Measurements from ENCODE around the gene CYS1. TPM values are rescaled to one million over a fixed set of nuclear protein-coding genes. Genes with fewer than 3 reads are reported as not detected.

Gene CYS1
- total RNA-seq, 1 donor from 2014 or later: 13.5 TPM

DNA sequence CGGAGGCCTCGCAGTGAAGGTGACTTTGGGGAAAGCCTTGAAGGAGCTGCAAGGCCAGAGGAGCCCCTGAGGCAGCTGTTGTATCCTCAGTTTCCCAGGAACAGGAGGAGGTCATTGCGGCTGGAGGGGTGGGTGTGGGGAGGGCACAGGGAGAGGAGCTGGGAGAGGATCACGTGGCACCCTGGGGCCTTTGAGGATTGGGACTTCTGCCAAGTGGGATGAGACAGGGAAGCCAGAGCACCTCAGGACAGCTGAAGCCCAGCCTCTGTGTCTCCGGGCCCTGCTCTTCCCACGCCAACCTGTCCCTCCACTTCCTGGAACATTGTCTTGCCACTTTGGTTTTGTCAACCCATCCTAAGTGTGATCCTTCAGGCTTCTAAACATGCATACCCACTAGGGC, 23.0 kb upstream of the CYS1 start:
- Histone ChIP-seq H3K27ac (no peak overlapping the region), H3K27me3 (no peaks in the 10 kb centered on the region), H3K4me1 (no peaks in the 10 kb centered on the region), H3K9me3 (no peaks in the 10 kb centered on the region), H3K36me3 (no peaks in the 10 kb centered on the region), H3K4me3 (no peak overlapping the region)
- TF ChIP-seq POLR2AphosphoS5 (IDR thresholded peaks at IDR 0.05; ENCODE audit: insufficient read depth in 1 of 2, low read depth in 1 of 2): no peak
- no peak for TF ChIP-seq POLR2A (IDR thresholded peaks at IDR 0.05)
- TF ChIP-seq, protein P1, sequence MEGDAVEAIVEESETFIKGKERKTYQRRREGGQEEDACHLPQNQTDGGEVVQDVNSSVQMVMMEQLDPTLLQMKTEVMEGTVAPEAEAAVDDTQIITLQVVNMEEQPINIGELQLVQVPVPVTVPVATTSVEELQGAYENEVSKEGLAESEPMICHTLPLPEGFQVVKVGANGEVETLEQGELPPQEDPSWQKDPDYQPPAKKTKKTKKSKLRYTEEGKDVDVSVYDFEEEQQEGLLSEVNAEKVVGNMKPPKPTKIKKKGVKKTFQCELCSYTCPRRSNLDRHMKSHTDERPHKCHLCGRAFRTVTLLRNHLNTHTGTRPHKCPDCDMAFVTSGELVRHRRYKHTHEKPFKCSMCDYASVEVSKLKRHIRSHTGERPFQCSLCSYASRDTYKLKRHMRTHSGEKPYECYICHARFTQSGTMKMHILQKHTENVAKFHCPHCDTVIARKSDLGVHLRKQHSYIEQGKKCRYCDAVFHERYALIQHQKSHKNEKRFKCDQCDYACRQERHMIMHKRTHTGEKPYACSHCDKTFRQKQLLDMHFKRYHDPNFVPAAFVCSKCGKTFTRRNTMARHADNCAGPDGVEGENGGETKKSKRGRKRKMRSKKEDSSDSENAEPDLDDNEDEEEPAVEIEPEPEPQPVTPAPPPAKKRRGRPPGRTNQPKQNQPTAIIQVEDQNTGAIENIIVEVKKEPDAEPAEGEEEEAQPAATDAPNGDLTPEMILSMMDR (IDR thresholded peaks at IDR 0.05): no peak
- no peak for DNase-seq (ENCODE audit: extremely low spot score in 2 of 2)
- intact Hi-C loops (cut with DNase I): no loop called here

DNA sequence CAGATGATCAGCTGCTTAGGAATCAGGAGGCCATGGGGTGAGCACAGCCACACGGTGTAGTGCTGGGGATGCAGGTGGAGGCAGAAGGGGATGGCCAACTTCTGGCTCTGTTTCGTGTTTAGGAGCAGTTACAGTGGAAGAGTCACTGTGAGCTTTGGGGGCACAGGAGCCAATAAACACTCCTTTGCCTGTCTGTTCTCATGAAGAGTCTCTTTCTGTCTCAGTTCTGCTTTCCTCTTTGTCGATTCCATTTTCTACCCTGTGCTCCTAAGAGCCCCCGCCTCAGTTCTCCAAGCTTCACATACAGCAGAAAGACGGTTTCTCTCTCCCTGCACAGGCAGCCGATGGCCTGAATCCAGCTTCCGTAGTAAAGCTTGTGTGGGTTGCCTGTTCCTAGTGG, 21.3 kb upstream of the CYS1 start:
- Histone ChIP-seq H3K27me3 (no peaks in the 10 kb centered on the region), H3K4me1 (no peaks in the 10 kb centered on the region), H3K27ac (no peak overlapping the region), H3K9me3 (no peaks in the 10 kb centered on the region), H3K4me3 (no peak overlapping the region), H3K36me3 (no peaks in the 10 kb centered on the region)
- no peak for TF ChIP-seq POLR2A (IDR thresholded peaks at IDR 0.05)
- TF ChIP-seq, protein P1 (IDR thresholded peaks at IDR 0.05): no peak
- TF ChIP-seq POLR2AphosphoS5 (IDR thresholded peaks at IDR 0.05; ENCODE audit: insufficient read depth in 1 of 2, low read depth in 1 of 2): no peak
- intact Hi-C loops (cut with DNase I): no loop called here
- DNase-seq (ENCODE audit: extremely low spot score in 2 of 2): no peak

DNA sequence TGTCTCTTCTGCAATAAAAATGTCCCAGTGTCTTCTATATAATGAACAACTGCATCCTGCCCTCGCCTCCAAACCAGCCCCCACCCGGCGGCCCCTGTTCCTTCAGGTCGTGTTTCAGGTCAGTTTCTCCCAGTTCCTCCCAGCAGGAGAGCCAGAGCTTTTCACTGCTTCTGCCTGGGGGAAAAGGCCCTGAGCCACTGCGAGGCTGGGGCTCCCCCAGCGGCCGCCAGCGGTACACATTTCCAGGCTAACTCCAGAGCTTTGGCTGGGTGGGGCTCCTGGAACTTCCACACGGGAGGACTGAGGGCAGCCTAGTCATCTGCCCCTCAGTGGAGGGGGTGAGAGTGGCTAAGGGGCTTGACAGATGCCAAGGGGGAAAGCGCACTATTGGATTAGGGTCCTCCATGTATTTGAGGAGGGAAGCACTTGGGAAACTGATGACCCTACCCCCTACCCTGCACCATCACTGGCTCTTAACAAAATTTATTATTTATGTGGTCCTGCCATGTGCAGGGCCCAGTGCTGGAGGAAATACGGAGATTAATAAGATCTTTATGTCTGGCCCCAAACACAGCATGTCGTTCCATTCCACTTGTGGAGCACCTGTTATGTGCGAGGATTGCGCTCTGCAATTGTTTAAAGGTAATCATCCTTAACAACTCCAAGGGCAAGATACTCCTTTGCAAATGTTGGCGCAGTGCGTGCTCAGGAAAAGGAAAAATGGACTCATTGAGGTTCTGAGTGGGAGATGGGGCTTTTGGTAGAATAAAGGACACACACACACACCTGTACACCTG, 17.3 kb upstream of the CYS1 start:
- intact Hi-C loops (cut with DNase I): no loop called here
- DNase-seq (ENCODE audit: extremely low spot score in 2 of 2): no peak

DNA sequence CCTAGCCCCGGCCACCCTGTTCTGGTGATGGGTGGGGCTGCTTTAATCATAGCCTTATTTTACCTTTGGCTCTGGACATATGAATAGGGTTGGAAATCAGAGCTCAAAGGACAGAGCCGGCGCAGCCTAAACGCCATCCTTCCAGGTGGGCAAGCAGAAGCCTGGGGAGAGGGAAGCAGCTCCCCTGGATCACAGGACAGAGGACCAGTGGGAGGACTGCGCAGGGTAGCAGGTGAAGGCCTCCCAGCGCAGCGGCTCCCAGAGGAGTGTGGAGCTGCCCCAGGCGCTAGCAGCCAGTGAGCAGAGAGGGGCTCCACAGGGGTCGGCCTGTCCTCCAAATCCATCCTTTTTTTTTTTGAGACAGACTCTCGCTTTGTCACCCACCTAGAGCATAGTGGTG, 16.4 kb upstream of the CYS1 start:
- no peaks in the 10 kb centered on the region for H3K36me3 ChIP-seq
- no peak overlapping the region for H3K27ac ChIP-seq
- intact Hi-C loops (cut with DNase I): no loop called here
- no peaks in the 10 kb centered on the region for H3K4me1 ChIP-seq
- no peak for DNase-seq (ENCODE audit: extremely low spot score in 2 of 2)
- TF ChIP-seq POLR2AphosphoS5 (IDR thresholded peaks at IDR 0.05; ENCODE audit: insufficient read depth in 1 of 2, low read depth in 1 of 2) (no peak), POLR2A (IDR thresholded peaks at IDR 0.05) (no peak)
- TF ChIP-seq, protein P1 (IDR thresholded peaks at IDR 0.05): no peak
- H3K27me3 ChIP-seq: no peaks in the 10 kb centered on the region
- no peaks in the 10 kb centered on the region for H3K9me3 ChIP-seq
- H3K4me3 ChIP-seq: no peak overlapping the region

More for the DNA sequence above, 17.3 kb upstream of the CYS1 start:
- no peak overlapping the region for H3K27ac ChIP-seq
- H3K4me3 ChIP-seq: no peak overlapping the region
- H3K27me3 ChIP-seq: no peaks in the 10 kb centered on the region
- H3K36me3 ChIP-seq: no peaks in the 10 kb centered on the region
- peak in 1 of 2 donors; percentile 17 for TF ChIP-seq POLR2AphosphoS5 (IDR thresholded peaks at IDR 0.05; ENCODE audit: insufficient read depth in 1 of 2, low read depth in 1 of 2)
- no peak for TF ChIP-seq POLR2A (IDR thresholded peaks at IDR 0.05)
- TF ChIP-seq, protein P1 (IDR thresholded peaks at IDR 0.05): peak; percentile 53 to 76 (median 71)
- H3K9me3 ChIP-seq: no peaks in the 10 kb centered on the region
- no peaks in the 10 kb centered on the region for H3K4me1 ChIP-seq

DNA sequence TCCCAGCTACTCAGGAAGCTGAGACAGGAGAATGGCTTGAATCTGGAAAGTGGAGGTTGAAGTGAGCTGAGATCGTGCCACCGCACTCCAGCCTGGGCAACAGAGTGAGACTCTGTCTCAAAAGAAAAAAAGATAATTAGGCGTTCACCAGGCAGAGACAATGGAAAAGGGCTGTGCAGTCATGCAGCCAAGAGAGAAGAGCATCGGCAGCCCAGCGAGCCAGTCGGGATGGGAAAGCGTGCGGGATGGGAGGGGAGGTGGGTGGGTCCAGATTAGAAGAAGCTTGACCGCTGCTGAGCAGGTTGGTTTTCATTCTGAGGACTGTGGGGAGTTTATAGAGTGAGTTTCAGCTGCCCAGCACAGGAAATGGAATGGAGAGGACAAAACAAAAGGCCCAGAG, 15.0 kb upstream of the CYS1 start:
- no peak for TF ChIP-seq POLR2AphosphoS5 (IDR thresholded peaks at IDR 0.05; ENCODE audit: insufficient read depth in 1 of 2, low read depth in 1 of 2)
- TF ChIP-seq, protein P1 (IDR thresholded peaks at IDR 0.05): no peak
- no peak for TF ChIP-seq POLR2A (IDR thresholded peaks at IDR 0.05)
- Histone ChIP-seq H3K27ac (no peak overlapping the region), H3K9me3 (no peaks in the 10 kb centered on the region), H3K4me3 (no peak overlapping the region), H3K27me3 (no peaks in the 10 kb centered on the region), H3K36me3 (no peaks in the 10 kb centered on the region), H3K4me1 (peaks cover 6% of the 10 kb centered on the region)
- intact Hi-C loops (cut with DNase I): no loop called here
- DNase-seq (ENCODE audit: extremely low spot score in 2 of 2): no peak
